ENCODE data around the gene TMEM156.
"Not testable (repeated sequence)": the region's sequence is repeated elsewhere in the genome, so short reads cannot be mapped to it uniquely, and the experiment has no call there.

Gene TMEM156

GRCh38 chr4:39043058-39043860, 11.1 kb upstream of the TMEM156 start:
- DNase-seq (ENCODE audit: low read depth in 2 of 2), result no peak

DNA sequence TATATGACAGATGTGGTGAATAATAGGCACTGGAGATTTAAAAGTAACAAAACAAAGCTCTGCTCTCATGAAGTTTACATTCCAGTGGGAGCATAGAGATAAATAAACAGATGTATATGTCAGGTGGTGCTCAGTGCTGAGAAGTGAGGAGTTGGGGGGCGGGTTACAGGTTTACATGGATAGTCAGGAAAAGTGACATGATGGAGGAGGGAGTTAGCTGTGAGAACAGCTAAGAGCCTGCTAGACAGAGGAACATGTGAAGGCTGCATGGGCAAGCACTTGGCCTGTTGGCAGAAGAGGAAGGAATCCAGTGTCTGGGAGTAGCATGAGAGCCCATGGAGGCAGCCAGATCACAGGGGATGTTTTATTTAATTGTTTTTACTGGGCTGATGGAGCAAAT, 10.2 kb upstream of the TMEM156 start:
- no peak for DNase-seq (ENCODE audit: low read depth in 2 of 2)

- DNase-seq (ENCODE audit: low read depth in 2 of 2), result no peak
These were observed 6.9 kb upstream of the TMEM156 start for GRCh38 chr4:39039108-39039507.

DNA sequence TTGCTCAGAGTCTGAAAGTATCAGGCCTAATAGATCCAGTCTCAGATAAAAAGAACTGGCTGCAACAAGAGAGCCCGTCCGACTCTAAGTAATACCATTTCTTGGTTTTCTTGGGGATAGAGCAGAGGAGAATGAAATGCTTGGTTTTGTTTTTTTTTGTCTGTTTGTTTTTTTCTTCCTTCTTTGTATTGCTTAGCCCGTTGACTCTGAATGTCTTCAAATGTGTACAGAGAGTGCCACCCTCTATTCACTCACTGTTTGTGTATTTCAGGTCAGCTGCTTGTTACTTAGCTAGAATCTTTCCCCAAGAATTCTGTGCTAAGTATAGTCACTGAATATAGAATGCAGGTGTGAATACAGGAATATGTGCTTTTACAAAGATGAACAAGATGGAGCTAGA, 5.7 kb upstream of the TMEM156 start:
- no peak for DNase-seq (ENCODE audit: low read depth in 2 of 2)

- DNase-seq (ENCODE audit: low read depth in 2 of 2), result no peak
These were observed 5.2 kb upstream of the TMEM156 start for GRCh38 chr4:39037491-39037825.

- DNase-seq (ENCODE audit: low read depth in 2 of 2), result no peak
These were observed 4.0 kb upstream of the TMEM156 start for GRCh38 chr4:39036172-39036571.

- not testable (repeated sequence) for DNase-seq (ENCODE audit: low read depth in 2 of 2)
These were observed 604 bp downstream of the TMEM156 start for GRCh38 chr4:39031590-39032020.

DNA sequence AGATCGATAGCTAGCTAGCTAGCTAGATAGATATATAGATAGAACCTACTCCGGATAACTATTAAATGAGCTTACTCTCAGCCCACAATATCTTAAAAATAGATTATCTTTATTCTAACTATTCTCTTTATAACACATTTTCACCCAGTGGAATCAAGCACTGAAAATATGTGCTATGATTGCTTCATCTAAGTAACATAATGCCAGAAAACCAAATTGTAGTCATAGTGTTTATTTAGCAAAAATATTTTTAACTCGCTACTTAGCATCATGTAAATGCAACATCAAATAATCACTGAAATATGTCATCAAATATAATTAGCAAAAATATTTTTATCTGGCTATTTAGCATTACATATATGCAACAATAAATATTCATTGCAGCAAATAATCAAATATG, 1.5 kb downstream of the TMEM156 start:
- no peak for DNase-seq (ENCODE audit: low read depth in 2 of 2)

DNA sequence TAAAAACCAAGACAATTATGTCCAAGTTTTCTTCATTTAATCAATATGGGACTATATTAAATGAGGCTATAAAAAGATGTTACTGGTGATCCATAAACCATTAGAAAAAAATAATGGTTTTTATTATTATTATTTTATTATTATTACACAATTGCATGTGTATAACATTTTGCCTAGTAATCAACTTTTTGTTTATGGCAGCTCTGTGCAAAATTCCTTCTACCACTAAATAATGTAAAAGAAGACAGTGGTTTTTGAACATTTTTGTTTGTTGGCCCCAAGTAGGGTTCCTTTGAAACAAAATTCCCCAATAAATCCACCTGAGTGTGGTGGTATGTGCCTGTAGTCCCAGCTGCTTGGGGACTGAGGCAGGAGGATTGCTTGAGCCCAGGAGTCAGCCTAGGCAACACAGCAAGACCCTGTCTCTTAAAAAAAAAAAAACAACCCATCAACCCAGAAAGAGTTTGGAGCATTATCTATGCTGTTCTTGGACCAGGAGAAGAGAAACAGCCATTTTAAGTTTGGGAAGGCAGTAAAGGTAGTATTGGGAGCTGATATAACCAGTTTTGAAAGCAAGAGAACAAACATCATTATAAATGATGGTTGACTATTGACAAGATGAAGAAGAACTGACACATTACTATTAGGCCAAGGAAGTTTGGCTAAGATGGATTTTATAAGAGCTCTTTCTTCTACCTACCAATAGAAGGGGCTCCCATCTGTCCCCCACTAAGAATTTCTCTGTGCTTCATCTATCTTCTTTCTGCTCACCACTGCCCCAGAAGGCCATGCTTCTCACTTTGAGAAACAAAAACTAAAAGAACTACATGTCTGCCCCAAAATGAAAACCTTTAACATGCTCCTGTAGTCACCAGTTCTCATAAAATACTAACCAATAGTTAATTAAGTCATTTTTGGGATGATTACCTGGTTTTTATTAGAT, 2.2 kb downstream of the TMEM156 start:
- DNase-seq (ENCODE audit: low read depth in 2 of 2), result no peak

DNA sequence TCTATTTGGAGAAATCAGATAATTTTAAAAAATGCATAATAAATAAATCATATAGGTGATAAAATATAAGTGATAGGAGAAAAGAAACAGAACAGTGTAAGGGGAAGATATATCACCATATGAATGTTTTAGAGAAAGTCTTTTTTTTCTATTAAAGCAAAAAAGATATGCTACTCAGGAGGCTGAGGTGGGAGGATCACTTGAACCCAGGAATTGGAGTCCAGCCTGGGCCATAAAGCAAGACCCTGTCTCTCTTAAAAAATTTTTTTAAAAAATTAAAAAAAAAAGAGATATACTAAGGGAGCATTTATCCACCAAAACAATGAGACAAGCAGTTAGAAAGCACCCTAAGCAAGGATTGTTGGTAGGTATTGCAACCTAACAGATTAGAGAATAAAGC, 6.1 kb downstream of the TMEM156 start:
- no peak for DNase-seq (ENCODE audit: low read depth in 2 of 2)

DNA sequence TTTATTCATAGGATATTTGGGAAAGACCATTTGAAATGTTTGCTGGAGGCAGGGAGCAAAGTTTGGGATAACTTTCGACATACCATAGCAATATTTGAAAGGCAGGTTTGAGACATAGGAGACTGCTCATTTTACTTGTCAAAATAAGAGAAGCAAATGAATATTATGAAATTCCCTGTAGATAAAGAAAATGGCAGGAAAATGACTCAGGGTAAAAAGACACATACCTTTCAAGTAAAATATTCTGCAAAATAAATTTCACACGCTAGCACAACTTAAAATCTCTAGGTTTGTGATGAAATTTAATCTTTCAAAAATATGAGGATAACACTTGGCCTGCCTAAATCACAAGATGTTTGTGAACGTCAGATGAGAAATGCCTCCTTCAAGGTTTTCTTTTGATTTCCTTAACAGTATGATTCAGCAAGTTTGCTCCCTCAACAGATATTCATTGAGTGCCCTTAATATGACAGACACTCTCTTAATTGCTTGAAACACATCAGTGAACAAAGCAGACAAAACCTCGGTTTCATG, 6.6 kb downstream of the TMEM156 start:
- DNase-seq (ENCODE audit: low read depth in 2 of 2), result no peak

- no peak for DNase-seq (ENCODE audit: low read depth in 2 of 2)
These were observed 7.8 kb downstream of the TMEM156 start for GRCh38 chr4:39024311-39024865.

- no peak for DNase-seq (ENCODE audit: low read depth in 2 of 2)
These were observed 9.2 kb downstream of the TMEM156 start for GRCh38 chr4:39023059-39023458.

DNA sequence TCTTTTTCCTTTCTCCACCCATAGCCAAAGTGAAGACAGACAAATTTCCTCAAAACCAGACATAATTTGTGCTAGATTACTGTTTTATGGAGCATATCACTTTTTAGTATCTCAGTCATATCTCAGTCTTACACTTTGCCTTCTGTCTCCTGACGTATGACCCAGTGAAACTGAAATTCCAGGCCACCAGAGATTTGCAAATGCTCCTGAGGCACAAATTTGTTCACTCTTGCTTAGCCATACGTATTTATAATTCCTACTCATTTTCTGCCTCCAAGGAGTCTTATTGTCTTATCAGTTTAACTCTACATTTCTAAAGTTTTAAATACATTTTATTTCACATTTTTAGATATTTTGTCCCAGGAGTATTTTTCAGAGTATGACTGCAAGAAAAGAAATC, 10.0 kb downstream of the TMEM156 start:
- DNase-seq (ENCODE audit: low read depth in 2 of 2), result no peak

- DNase-seq (ENCODE audit: low read depth in 2 of 2), result no peak
These were observed 10.6 kb downstream of the TMEM156 start for GRCh38 chr4:39021631-39022030.

DNA sequence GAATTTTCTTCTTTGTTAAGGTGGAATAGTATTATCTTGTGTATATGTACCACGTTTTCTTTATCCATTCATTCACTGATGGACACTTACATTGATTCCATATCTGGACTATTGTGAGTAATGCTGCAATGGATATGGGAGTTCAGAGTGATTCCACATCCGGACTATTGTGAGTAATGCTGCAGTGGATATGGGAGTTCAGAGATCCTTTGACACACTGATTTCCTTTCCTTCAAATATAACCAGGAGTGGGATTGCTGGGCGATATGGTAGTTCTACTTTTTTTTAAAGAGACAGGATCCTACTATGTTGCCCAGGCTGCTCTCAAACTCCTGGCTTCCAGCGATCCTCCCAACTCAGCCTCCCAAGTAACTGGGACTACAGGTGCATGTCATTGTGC, 12.1 kb downstream of the TMEM156 start:
- DNase-seq (ENCODE audit: low read depth in 2 of 2), result no peak

- no peak for DNase-seq (ENCODE audit: low read depth in 2 of 2)
These were observed 18.2 kb downstream of the TMEM156 start for GRCh38 chr4:39014028-39014427.

DNA sequence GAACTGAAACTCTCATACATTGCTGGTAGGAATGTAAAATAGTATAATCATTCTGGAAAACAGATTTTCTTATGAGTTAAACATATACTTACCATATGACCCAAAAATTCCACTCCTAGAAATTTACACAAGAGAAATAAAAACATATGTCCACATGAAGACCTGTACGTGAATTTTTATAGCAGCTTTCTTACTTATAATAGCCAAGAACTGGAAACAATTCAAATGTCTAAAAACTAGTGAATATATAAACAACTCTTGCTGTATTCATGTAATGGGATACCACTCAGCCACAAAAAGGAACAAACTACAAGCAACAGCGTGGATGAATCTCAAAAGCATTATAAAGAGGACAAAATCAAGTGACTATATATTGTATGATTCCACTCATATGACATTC, 27.5 kb downstream of the TMEM156 start:
- DNase-seq (ENCODE audit: low read depth in 2 of 2), result no peak

DNA sequence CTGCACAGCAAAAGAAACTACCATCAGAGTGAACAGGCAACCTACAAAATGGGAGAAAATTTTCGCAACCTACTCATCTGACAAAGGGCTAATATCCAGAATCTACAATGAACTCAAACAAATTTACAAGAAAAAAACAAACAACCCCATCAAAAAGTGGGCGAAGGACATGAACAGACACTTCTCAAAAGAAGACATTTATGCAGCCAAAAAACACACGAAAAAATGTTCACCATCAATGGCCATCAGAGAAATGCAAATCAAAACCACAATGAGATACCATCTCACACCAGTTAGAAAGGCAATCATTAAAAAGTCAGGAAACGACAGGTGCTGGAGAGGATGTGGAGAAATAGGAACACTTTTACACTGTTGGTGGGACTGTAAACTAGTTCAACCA, 30.2 kb downstream of the TMEM156 start:
- DNase-seq (ENCODE audit: low read depth in 2 of 2), result not testable (repeated sequence)

- DNase-seq (ENCODE audit: low read depth in 2 of 2), result no peak
These were observed 36.6 kb downstream of the TMEM156 start for GRCh38 chr4:38995660-38996005.

DNA sequence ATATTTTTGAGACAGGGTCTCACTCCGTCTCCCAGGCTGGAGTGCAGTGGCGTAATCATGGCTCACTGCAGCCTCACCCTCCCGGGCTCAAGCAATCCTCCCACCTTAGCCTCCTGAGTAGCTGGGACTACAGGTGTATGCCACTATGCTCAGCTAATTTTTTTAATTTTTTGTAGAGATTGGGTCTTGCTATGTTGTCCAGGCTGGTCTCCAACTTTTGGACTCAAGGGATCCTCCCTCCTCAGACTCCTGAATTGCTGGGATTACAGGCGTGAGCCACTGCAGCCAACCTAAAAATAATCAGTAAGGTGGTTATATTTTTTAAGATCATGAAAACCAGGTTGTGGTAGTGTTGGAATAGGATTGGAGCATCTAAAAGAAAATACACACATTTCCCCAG, 38.1 kb downstream of the TMEM156 start:
- DNase-seq (ENCODE audit: low read depth in 2 of 2), result no peak

DNA sequence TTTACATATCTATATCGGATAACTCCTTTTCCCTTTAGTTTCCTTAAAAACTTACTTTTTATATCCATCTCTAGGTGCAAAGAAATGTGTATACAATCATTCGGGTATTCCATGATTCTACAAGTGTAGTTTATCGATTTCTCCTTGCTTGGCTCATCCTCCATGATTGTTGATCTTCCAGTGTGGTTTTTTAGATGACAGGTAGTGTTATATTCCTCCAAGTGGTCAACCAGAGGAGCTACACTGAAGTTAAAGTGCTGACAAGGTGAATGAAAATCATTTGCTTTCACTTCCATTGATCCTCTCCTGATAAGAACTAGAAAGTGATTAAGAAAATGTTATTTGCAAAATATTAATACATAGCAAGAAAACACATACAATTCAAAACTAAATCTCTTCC, 38.5 kb downstream of the TMEM156 start:
- DNase-seq (ENCODE audit: low read depth in 2 of 2), result no peak

DNA sequence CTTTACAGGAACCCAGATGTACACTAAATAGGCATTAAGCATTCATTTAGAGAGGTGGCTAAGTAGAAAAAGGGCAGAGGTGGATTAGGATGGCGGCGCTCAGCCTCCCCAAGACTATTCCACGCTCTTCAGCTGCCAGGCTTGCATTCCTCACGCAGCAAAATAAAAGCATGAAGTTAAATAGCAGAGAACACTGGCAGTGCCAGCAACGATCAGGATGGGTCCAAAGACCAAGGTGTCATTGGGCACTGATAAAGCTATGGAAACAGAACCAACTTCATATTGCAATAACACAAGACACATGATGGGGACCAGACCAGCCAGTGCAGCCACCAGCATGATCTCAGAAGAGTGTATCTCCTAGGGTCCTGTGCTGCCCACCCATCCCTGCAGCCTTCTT, 42.0 kb downstream of the TMEM156 start:
- DNase-seq (ENCODE audit: low read depth in 2 of 2), result no peak
